WI38 (cell line): Measurements from ENCODE around the gene SHC3.

Experiments used
- H3K4me3 ChIP-seq: 2 replicates; pipeline ENCODE4 v1.5.1; 2011; ENCODE audit warnings: low read depth, mild to moderate bottlenecking, control low read depth, low read length
- TF ChIP-seq, protein P1 (sequence below): IDR thresholded peaks from 2 replicates; pipeline ENCODE4 v1.5.1; 2012; ENCODE audit warnings: low read depth, mild to moderate bottlenecking, control low read depth, low read length

The SHC3 gene

DNA sequence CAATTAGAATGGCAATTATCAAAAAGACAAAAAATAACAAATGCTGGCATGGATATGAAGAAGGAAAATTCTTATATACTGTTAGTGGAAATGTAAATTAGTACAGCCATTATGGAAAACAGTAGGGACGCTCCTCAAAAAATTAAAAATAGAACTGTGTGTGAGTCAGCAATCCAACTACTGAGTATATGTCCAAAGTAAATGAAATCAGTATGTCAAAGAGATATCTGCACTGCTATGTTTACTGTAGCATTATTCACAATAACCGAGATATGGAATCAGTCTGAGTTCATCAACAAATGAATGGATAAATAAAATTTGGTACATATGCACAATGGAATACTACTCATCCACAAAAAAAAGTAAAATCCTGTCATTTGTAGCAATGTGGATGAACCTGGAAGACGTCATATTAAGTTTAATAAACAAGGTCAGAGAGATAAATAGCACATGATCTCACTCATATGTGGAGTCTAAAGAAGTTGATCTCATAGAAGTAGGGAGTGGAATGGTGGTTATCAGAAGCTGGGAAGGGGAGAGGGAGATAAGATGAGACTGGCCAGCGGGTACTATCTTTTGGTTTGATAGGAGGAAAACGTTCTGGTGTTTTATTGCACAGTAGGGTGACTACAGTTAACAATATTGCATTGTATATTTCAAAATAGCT, 16.6 kb upstream of the SHC3 start:
- H3K4me3 ChIP-seq = no peak overlapping the region
- TF ChIP-seq, protein P1, sequence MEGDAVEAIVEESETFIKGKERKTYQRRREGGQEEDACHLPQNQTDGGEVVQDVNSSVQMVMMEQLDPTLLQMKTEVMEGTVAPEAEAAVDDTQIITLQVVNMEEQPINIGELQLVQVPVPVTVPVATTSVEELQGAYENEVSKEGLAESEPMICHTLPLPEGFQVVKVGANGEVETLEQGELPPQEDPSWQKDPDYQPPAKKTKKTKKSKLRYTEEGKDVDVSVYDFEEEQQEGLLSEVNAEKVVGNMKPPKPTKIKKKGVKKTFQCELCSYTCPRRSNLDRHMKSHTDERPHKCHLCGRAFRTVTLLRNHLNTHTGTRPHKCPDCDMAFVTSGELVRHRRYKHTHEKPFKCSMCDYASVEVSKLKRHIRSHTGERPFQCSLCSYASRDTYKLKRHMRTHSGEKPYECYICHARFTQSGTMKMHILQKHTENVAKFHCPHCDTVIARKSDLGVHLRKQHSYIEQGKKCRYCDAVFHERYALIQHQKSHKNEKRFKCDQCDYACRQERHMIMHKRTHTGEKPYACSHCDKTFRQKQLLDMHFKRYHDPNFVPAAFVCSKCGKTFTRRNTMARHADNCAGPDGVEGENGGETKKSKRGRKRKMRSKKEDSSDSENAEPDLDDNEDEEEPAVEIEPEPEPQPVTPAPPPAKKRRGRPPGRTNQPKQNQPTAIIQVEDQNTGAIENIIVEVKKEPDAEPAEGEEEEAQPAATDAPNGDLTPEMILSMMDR = no peak

DNA sequence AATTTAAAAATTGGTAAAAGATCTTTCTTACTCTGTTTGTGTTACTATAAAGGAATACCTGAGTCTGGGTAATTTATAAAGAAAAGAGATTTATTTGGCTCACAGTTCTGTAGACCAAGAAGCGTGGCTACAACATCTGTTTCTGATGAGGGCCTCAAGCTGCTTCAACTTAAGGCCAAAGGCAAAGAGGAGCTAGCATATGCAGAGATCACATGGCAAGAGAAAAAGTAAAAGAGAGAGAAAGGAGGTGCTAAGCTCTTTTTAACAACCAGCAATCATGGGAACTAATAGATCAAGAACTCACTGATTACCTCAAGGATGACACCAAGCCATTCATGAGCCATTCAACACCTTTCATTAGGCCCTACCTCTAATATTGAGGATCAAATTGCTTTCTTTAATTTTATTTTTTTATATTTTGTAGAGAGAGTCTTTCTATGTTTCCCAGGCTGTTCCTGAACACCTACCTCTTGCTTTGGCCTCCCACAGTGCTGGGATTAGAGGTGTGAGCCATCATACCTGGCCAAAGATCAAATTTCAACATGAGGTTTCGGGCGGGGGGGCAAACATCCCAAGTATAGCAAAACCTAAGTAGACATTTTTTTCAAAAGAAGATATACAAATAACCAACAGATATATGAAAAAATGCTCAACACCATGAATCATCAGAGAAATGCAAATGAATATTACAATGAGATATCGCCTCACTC, 16.0 kb upstream of the SHC3 start:
- no peak overlapping the region for H3K4me3 ChIP-seq
- TF ChIP-seq, protein P1 = no peak

DNA sequence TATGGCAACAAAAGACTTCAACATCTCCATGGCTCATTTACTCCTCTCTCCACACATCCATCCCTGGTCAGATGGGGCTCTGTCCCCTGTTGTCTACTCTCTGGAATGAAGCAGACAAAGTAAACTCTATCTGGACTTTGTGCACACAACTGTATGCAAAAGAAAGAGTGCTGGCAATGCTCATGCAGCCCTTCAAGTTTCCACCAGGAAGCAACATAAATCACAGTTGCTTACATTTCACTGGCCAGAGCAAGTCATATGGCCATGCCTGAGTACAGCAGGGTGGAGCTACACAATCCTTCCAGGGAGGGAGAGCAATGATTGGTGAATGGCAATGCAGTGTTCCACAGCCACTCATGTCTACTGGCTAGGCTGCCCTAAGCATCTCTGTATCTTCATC, 12.4 kb upstream of the SHC3 start:
- TF ChIP-seq, protein P1 = no peak
- H3K4me3 ChIP-seq = no peak overlapping the region

DNA sequence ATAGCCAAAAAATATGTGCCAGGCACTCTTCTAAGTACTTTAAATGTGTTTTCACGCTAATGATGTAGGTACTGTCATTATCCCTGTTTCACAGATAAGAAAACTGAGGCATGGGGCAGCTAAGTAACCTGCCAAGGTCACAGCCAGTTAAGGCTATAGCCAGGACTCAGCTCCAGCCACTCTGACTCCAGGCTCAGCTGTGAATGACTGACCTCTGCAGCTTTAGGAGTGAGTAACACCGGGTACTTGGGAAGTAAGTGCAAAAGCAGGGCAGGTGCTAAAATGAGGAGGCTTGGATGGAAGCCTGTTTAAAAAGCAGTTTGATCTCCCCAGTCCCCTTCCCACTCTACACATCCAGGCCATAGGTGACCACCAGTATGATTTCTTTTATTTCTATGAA, 10.6 kb upstream of the SHC3 start:
- TF ChIP-seq, protein P1 = no peak
- H3K4me3 ChIP-seq = no peak overlapping the region

DNA sequence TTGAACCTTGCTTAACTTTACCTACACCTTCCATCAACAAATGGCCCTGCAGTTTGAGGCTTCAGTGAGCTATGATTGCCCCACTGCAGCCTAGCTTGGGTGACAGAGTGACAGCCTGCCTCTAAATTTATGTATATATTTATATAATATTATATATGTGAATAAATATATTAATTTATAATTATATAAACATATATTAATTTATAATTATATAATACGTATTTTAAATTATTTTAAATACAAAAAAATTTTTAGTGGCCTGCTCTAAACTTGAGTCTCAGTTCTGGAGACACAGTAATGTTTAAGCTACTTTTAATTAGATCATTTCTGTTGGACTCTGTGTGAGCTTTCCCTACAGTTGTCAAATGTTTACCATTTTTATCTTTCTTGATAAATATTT, 9.3 kb upstream of the SHC3 start:
- TF ChIP-seq, protein P1 = no peak
- no peak overlapping the region for H3K4me3 ChIP-seq

DNA sequence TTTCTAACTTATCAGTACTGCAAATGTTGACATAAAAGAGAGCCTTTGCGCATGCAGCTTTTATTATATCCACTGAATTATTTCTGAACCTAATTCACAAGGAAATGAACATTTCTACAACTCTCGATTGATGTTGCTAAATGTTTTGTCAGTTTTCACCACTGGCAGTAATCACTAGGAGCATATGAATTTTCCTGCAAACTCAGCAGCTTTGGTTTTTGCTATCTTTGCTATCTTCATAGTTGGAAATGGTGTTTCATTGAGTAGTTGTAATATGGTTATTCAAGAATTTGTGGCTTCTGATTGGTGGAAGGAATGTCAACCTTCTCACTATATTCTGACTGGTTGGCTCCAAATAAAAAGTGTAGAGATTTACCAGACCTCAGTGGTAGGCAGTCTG, 8.9 kb upstream of the SHC3 start:
- TF ChIP-seq, protein P1 = no peak

DNA sequence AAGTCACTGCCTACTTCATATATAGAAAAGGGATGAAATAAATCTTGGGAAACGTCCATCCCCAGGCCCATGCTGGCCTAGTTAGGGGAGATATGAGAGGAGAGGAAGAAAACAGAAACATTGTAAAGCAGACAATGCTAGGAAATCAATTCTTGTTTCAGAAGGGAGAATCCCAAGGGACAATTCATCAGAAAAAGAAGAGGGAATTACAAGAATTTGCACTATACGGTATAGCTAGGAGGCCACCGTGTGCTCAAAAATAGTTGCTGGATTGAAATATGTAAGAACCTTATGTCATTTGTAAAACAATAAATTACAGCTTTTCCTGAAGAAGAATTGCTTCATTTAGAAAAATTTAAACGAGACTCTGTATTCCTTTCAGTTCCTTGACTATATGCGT, 8.3 kb upstream of the SHC3 start:
- TF ChIP-seq, protein P1 = no peak
- no peak overlapping the region for H3K4me3 ChIP-seq

More for the DNA sequence above, 8.9 kb upstream of the SHC3 start:
- H3K4me3 ChIP-seq = no peak overlapping the region
